HepG2 (cell line): ENCODE results near the gene GPR156. TPM values are rescaled to one million over a fixed set of nuclear protein-coding genes. Genes with fewer than 3 reads are reported as not detected.

Source experiments
- ATAC-seq: fragments of 200-7000 bp; cut with Tn5 transposase; 3 replicates; pipeline ENCODE4 v1.9.1; 2020; ENCODE audit warnings: mild to moderate bottlenecking, moderate library complexity
- BruUV-seq: library from RNA; stranded (reverse); fragments of 400-500 nt; replicated peaks from 2 replicates; lab custom pipeline; 2021; lab: Mats Ljungman, UMichigan
- CTCF ChIA-PET: fragments of 300-600 bp; formaldehyde crosslinking; extraction: SDS; loops from one replicate; lab custom pipeline; 2021; ENCODE audit warnings: low total read pairs, inconsistent platforms, low intra/inter-chr PET ratio; lab: Yijun Ruan, JAX
- POLR2A ChIA-PET: fragments of 350-600 bp; sonication (Branson Sonifier 250); formaldehyde crosslinking; loops from one replicate; lab custom pipeline; 2020; ENCODE audit warnings: antibody characterized with exemption, inconsistent platforms; lab: Yijun Ruan, JAX
- DNase-seq: peaks from one replicate; pipeline ENCODE4 v3.0.0-alpha.2; 2015; ENCODE audit warnings: low spot score
- FAIRE-seq: peaks from 3 replicates; lab custom pipeline; 2011; peaks lifted over from hg19 to GRCh38; lab: Jason Lieb, UNC
- H2AFZ ChIP-seq: one replicate; pipeline ENCODE4 v1.6.1; 2011; ENCODE audit warnings: low read length, inconsistent platforms
- H3K27ac ChIP-seq: fragments of 300-600 bp; 3 replicates; pipeline ENCODE4 v1.8.0; 2011; ENCODE audit warnings: mixed run types, mild to moderate bottlenecking, mixed read lengths, low read length, inconsistent platforms; ENCODE audit not compliant: insufficient read depth; ENCODE audit errors: extremely low read length
- H3K27me3 ChIP-seq, 2 experiments: fragments of 200-600 bp in 1 of 2; 2 replicates in 1 of 2; 3 replicates in 1 of 2; pipeline versions ENCODE4 v1.6.0 to v1.8.0; 2011; ENCODE audit warnings: low read length in 2 of 2, mild to moderate bottlenecking in 2 of 2, moderate library complexity in 2 of 2, inconsistent platforms in 1 of 2; ENCODE audit not compliant: insufficient read depth in 2 of 2, control insufficient read depth in 1 of 2
- H3K36me3 ChIP-seq, 2 experiments: fragments of 200-600 bp in 1 of 2; replicated peaks in 1 of 2; 2 replicates in 1 of 2; 3 replicates in 1 of 2; pipeline versions ENCODE4 v1.5.1 to v1.8.0; 2011; ENCODE audit warnings: low read length in 2 of 2, inconsistent platforms in 1 of 2; ENCODE audit not compliant: insufficient read depth in 2 of 2, control insufficient read depth in 1 of 2
- H3K4me1 ChIP-seq: 2 replicates; pipeline ENCODE4 v1.5.1; 2012; ENCODE audit warnings: low read length, inconsistent platforms; ENCODE audit not compliant: insufficient read depth
- H3K4me2 ChIP-seq: 2 replicates; pipeline ENCODE4 v1.6.0; 2011; ENCODE audit warnings: low read depth, low read length, inconsistent platforms
- H3K4me3 ChIP-seq, 3 experiments: fragments of 200-600 bp in 1 of 3; sonication (generic), shearing (Covaris generic) in 1 of 3; replicated peaks in 1 of 3; 2 replicates each; pipeline ENCODE4 v1.5.1; 2011 to 2016; ENCODE audit warnings: low read length in 3 of 3, inconsistent platforms in 2 of 3, low read depth in 2 of 3, mild to moderate bottlenecking in 2 of 3, control low read depth in 1 of 3, mixed read lengths in 1 of 3; ENCODE audit not compliant: insufficient read depth in 1 of 3
- H3K79me2 ChIP-seq: one replicate; pipeline ENCODE4 v1.6.1; 2011; ENCODE audit warnings: low read length, inconsistent platforms; ENCODE audit not compliant: insufficient read depth
- H3K9ac ChIP-seq: 2 replicates; pipeline ENCODE4 v1.6.0; 2011; ENCODE audit warnings: mild to moderate bottlenecking, low read depth, low read length, inconsistent platforms; ENCODE audit not compliant: insufficient read depth
- H3K9me3 ChIP-seq: 2 replicates; pipeline ENCODE4 v1.5.1; 2012; ENCODE audit warnings: mild to moderate bottlenecking, low read length
- H4K20me1 ChIP-seq: 2 replicates; pipeline ENCODE4 v1.6.0; 2011; ENCODE audit warnings: inconsistent platforms, mild to moderate bottlenecking, low read length, moderate library complexity; ENCODE audit not compliant: insufficient read depth
- ATAD3A ChIP-seq: sonication (generic); formaldehyde crosslinking; IDR thresholded peaks from 2 replicates; pipeline ENCODE4 v1.4.0; 2020; ENCODE audit warnings: missing genetic modification reagents
- CBX2 ChIP-seq, 2 experiments: fragments of 200-600 bp in 1 of 2; sonication (generic); formaldehyde crosslinking in 1 of 2; IDR thresholded peaks; 2 replicates each; pipeline versions ENCODE4 v1.7.0 to v1.8.1; 2018 to 2022; ENCODE audit warnings: low read depth in 2 of 2, low read length in 1 of 2, mild to moderate bottlenecking in 1 of 2, missing genetic modification reagents in 1 of 2
- CEBPB ChIP-seq: IDR thresholded peaks from 2 replicates; pipeline ENCODE4 v1.6.1; 2011; ENCODE audit warnings: low read depth, low read length, improper control_type of control experiment, borderline replicate concordance
- HNRNPK ChIP-seq: fragments of 200-400 bp; formaldehyde crosslinking; IDR thresholded peaks from 2 replicates; pipeline ENCODE4 v1.6.1; 2018; ENCODE audit warnings: low read length, low read depth, moderate library complexity, mild to moderate bottlenecking; ENCODE audit not compliant: poor library complexity, severe bottlenecking
- SALL2 ChIP-seq: sonication (generic); formaldehyde crosslinking; IDR thresholded peaks from 2 replicates; pipeline ENCODE4 v1.8.1; 2023; ENCODE audit warnings: mild to moderate bottlenecking, missing genetic modification reagents, inconsistent platforms
- SYNCRIP ChIP-seq: fragments of 200-400 bp; formaldehyde crosslinking; IDR thresholded peaks from 2 replicates; pipeline ENCODE4 v1.6.1; 2018; ENCODE audit warnings: mild to moderate bottlenecking, low read depth, low read length; ENCODE audit not compliant: insufficient read depth
- ZFP37 ChIP-seq: sonication (generic); formaldehyde crosslinking; IDR thresholded peaks from 2 replicates; pipeline ENCODE4 v1.4.0; 2020; ENCODE audit warnings: missing genetic modification reagents, borderline replicate concordance
- ZNF251 ChIP-seq: sonication (generic); formaldehyde crosslinking; IDR thresholded peaks from 2 replicates; pipeline ENCODE4 v1.9.0; 2021; ENCODE audit warnings: mild to moderate bottlenecking, missing genetic modification reagents
- ZNF713 ChIP-seq: sonication (generic); formaldehyde crosslinking; IDR thresholded peaks from 2 replicates; pipeline ENCODE4 v1.4.0; 2020; ENCODE audit warnings: mild to moderate bottlenecking, missing genetic modification reagents
- ZSCAN12 ChIP-seq: sonication (generic); formaldehyde crosslinking; IDR thresholded peaks from 2 replicates; pipeline ENCODE4 v1.9.0; 2021; ENCODE audit warnings: mild to moderate bottlenecking, missing genetic modification reagents
- WGBS: methylation state at CpG from one replicate; pipeline ENCODE4 v1.1.6; 2017; ENCODE audit warnings: low lambda C conversion rate; 5-methylcytosine and 5-hydroxymethylcytosine counted together
- in situ Hi-C: cut with HindIII; loops from 2 replicates; pipeline ENCODE4 v1.10.0; 2017; ENCODE audit warnings: low pct_unique_long_range_greater_than_20kb; ENCODE audit not compliant: extremely low pct_ligation_motif_present
- intact Hi-C: fragments of 100-400 bp; cut with micrococcal nuclease; formaldehyde crosslinking; loops from one replicate; pipeline ENCODE4 v1.10.0; 2022; ENCODE audit not compliant: unreplicated experiment
- polyA plus RNA-seq, 8 experiments: library from polyadenylated mRNA; depleted of rRNA in 3 of 8; stranded (reverse) in 7 of 8; unstranded in 1 of 8; fragments of >200 nt; fragmentation: Illumina TruSeq in 4 of 8; extraction: Trizol in 4 of 8; gene quantifications; 2 replicates each; pipeline versions ENCODE4 v1.2.1 to v1.2.3, GENCODE V29; 2011 to 2016; ENCODE audit warnings: low read depth in 4 of 8, missing spikeins in 1 of 8, mixed read lengths in 1 of 8; ENCODE audit not compliant: insufficient read depth in 1 of 8
- total RNA-seq, 5 experiments: library from RNA; depleted of rRNA; stranded (reverse); fragments of >200 nt; fragmentation: Illumina TruSeq; extraction: Trizol; gene quantifications; 2 replicates each; pipeline ENCODE4 v1.2.3, GENCODE V29; 2016; ENCODE audit warnings: low read depth in 1 of 5
- TF ChIP-seq, protein P1 (sequence below): sonication (generic); formaldehyde crosslinking; IDR thresholded peaks from 2 replicates; pipeline ENCODE4 v1.8.0; 2022; ENCODE audit warnings: mild to moderate bottlenecking, missing genetic modification reagents, moderate library complexity

Gene GPR156
- total and polyA plus RNA-seq, 2 of the 13 experiments (the other 11 are each of a cell fraction or from before 2014, with no cell fraction given) = not detected

DNA sequence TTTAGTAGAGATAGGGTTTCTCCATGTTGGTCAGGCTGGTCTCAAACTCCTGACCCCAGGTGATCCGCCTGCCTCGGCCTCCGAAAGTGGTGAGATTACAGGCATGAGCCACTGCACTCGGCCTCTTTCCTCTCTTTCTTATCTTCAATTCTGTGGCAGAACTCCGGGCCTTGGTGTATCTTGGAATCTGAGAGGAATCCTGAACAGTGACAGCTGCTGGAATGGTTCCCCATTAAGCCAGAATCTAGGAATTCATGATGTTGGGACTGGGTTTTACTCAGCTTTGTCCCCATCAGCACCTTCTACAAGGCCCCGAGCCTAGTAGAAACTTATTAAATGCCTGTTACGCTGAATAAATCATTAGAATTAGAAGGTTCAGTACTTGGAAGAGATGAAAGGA, 81.4 kb downstream of the GPR156 start (continued):
- TF ChIP-seq CBX2 (IDR thresholded peaks at IDR 0.05; ENCODE audit: low read depth, low read length) = no peak
- TF ChIP-seq CBX2 (CRISPR knock-in tag; IDR thresholded peaks at IDR 0.05; ENCODE audit: low read depth) = no peak
- TF ChIP-seq, protein P1, sequence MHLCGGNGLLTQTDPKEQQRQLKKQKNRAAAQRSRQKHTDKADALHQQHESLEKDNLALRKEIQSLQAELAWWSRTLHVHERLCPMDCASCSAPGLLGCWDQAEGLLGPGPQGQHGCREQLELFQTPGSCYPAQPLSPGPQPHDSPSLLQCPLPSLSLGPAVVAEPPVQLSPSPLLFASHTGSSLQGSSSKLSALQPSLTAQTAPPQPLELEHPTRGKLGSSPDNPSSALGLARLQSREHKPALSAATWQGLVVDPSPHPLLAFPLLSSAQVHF (CRISPR knock-in tag) = no peak
- TF ChIP-seq ZNF251 (CRISPR knock-in tag) = no peak
- no peak for TF ChIP-seq ATAD3A (CRISPR knock-in tag)
- TF ChIP-seq HNRNPK = no peak
- TF ChIP-seq ZNF713 (CRISPR knock-in tag) = no peak

DNA sequence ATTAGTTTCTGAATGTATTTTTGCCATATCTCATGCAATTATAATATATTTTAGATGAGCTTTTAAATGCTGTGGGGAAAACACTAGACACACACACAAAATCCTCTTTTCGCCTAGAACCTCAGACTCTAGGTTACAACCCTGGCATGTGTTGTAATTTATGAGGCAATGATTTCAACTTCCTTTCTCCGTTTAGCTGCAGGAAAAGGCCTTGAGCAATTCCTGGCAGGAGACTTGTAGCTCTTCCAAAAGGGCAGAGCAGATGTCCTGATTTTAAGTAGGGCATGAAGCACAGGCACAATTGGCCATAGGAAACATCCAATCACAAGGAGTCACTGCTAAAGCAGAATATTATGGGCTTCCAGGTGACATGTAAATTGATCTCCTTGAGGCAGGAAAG, 82.0 kb downstream of the GPR156 start:
- in situ Hi-C loops = no loop called here
- ATAC-seq (no peak), DNase-seq (no peak), FAIRE-seq (no peak)
- H3K27ac ChIP-seq = no peak overlapping the region
- no TSS peak for BruUV-seq
- no peak overlapping the region for H2AFZ ChIP-seq
- ChIA-PET CTCF (no interaction called here), POLR2A (no interaction called here)
- no peak overlapping the region for H3K4me3 ChIP-seq
- intact Hi-C loops = no loop called here
- peaks cover 9% of the 10 kb centered on the region for H3K4me1 ChIP-seq
- H3K4me2 ChIP-seq = no peak overlapping the region
- 46% methylated on average over 2 of the region's 2 CpGs for WGBS
- TF ChIP-seq CEBPB (peak; percentile 20; the same call in 1 of the 2 replicates), SYNCRIP (no peak), SALL2 (CRISPR knock-in tag) (no peak), ZSCAN12 (no peak), ZFP37 (no peak)
- H3K27me3 ChIP-seq = no peaks in the 10 kb centered on the region
- no peak overlapping the region for H3K9ac ChIP-seq
- H3K79me2 ChIP-seq = no peaks in the 10 kb centered on the region
- no peaks in the 10 kb centered on the region for H4K20me1 ChIP-seq
- no peaks in the 10 kb centered on the region for H3K9me3 ChIP-seq
- H3K36me3 ChIP-seq = no peaks in the 10 kb centered on the region
